Cardiac muscle cell (in vitro differentiated cells and primary cell): ENCODE measurements around the gene ANKDD1B. TPM values are rescaled to one million over a fixed set of nuclear protein-coding genes. Genes with fewer than 3 reads are reported as not detected.
"Not testable (repeated sequence)": the region's sequence is repeated elsewhere in the genome, so short reads cannot be mapped to it uniquely, and the experiment has no call there.

Experiments
- DNase-seq, 2 donors: peaks; one replicate each; pipeline versions ENCODE4 v3.0.0 to v3.0.0-alpha.2; 2010 to 2017; ENCODE audit warnings: low read depth in 1 of 2, low spot score in 1 of 2
- H3K27ac ChIP-seq: fragments of 200-600 bp; sonication (generic); 2 replicates; pipeline ENCODE4 v1.5.1; 2016
- H3K27me3 ChIP-seq: fragments of 200-600 bp; sonication (generic); 2 replicates; pipeline ENCODE4 v1.6.0; 2016; ENCODE audit warnings: control low read depth
- H3K36me3 ChIP-seq: fragments of 200-600 bp; sonication (generic); 2 replicates; pipeline ENCODE4 v1.5.1; 2016; ENCODE audit warnings: control low read depth
- H3K4me1 ChIP-seq: fragments of 200-600 bp; sonication (generic); 2 replicates; pipeline ENCODE4 v1.8.1; 2017; ENCODE audit warnings: low read depth, mild to moderate bottlenecking, mixed run types
- H3K4me3 ChIP-seq: fragments of 200-600 bp; sonication (generic); 2 replicates; pipeline ENCODE4 v1.5.1; 2016; ENCODE audit warnings: mild to moderate bottlenecking
- H3K9me3 ChIP-seq: fragments of 200-600 bp; sonication (generic); 2 replicates; pipeline ENCODE4 v1.5.1; 2017; ENCODE audit warnings: low read depth, mild to moderate bottlenecking, control low read depth
- polyA plus RNA-seq: library from polyadenylated mRNA; unstranded; fragments of >200 nt; fragmentation: Nextera tagmentation; extraction: Ambion mirVana; gene quantifications from 2 replicates; pipeline ENCODE4 v1.2.1, GENCODE V29; 2016
- total RNA-seq: library from RNA; depleted of rRNA; stranded (reverse); fragments of >200 nt; gene quantifications from 2 replicates; pipeline ENCODE4 v1.2.3, GENCODE V29; 2016
- TF ChIP-seq, protein P1 (sequence below): IDR thresholded peaks from 2 replicates; pipeline ENCODE4 v1.5.1; 2012; ENCODE audit warnings: low read depth, mild to moderate bottlenecking, low read length

Gene ANKDD1B
- total RNA-seq (0.09 TPM in 1 of 2 replicates, not detected in the other), polyA plus RNA-seq (not detected in 2 replicates)

DNA sequence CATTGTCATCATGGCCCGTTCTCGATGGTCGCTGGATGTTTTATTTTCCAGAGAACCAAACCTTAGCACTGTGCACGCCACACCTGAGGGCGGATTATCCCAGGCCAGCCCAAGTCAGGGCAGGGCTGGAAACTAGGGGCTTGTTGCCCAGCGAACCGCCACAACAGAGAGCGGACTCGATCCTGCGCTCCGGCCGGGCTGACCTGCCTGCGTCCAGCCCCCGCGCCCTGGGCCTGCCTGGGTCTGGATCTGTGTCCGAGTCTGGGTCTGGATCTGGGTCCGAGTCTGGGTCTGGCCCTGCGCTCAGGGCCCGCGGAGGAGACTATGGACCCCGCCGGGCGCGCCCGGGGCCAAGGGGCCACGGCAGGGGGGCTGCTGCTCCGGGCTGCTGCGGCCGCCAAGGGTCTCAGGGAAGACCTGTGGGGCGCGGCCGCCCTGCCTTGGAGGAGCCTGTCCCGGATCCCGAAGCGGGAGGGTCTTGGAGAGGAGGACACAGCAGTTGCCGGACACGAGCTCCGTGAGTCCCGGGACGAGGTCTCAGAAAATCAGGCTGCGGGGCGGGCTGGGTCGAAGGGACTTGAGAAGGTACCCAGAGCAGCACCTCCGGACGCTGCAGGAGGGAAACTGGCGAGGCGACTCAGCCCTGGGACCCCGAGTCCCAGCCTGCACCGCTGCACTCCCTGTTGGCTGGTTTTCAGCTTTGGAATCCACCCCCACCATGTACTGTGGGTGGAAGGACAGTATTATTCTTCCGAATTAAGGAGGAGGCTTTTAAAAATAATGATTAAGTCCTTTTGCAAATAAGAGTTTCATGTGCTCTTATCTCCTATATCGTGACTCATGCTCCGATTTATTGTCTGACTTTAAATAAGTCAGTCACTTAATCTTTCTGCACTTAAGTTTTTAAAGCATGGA, at the start of gene ANKDD1B:
Gene ANKDD1B, plus strand, starts transcription at position 143 of the 915 bp plus-strand sequence. Its CDS starts 182 bp downstream, at position 325.
- no peak within 1 kb of the TSS for H3K27ac ChIP-seq

DNA sequence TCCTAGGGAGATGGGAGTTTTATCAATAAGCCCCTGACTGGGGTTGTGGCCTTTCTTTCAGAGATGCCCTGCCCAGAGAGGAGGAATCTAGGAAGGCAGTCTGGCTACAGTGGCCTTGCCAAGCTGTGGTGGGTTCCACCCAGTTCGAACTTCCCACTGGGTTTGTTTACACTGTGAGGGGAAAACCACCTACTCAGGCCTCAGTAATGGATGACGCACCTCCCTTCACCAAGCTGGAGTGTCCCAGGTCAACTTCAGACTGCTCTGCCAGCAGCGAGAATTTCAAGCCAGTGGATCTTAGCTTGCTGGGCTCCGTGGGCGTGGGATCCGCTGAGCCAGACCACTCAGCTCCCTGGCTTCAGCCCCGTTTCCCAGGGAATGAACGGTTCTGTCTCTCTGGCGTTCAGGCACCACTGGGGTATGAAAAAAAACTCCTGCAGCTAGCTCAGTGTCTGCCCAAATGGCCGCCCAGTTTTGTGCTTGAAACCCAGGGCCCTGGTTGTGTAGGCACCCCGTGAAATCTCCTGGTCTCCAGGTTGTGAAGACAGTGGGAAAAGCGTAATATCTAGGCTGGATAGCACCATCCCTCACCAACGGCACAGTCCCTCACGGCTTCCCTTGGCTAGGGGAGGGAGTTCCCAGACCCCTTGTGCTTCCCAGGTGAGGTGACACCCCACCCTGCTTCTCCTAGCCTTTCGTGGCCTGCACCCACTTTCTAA, 45.1 kb upstream of the ANKDD1B start:
- not testable (repeated sequence) for H3K36me3 ChIP-seq, H3K4me3 ChIP-seq, H3K4me1 ChIP-seq, H3K9me3 ChIP-seq, H3K27me3 ChIP-seq, H3K27ac ChIP-seq
- DNase-seq, result peak in 1 of 2 donors; percentile 80

More for the DNA sequence above, at the start of gene ANKDD1B:
- peak; percentile 28 to 55 for DNase-seq
- Histone ChIP-seq H3K36me3 (no peaks in the 10 kb centered on the region), H3K4me1 (peaks cover 7% of the 10 kb centered on the region), H3K9me3 (no peaks in the 10 kb centered on the region), H3K27me3 (peaks cover 100% of the 10 kb centered on the region), H3K4me3 (peak within 1 kb of the TSS; percentile 24)
- TF ChIP-seq, protein P1, sequence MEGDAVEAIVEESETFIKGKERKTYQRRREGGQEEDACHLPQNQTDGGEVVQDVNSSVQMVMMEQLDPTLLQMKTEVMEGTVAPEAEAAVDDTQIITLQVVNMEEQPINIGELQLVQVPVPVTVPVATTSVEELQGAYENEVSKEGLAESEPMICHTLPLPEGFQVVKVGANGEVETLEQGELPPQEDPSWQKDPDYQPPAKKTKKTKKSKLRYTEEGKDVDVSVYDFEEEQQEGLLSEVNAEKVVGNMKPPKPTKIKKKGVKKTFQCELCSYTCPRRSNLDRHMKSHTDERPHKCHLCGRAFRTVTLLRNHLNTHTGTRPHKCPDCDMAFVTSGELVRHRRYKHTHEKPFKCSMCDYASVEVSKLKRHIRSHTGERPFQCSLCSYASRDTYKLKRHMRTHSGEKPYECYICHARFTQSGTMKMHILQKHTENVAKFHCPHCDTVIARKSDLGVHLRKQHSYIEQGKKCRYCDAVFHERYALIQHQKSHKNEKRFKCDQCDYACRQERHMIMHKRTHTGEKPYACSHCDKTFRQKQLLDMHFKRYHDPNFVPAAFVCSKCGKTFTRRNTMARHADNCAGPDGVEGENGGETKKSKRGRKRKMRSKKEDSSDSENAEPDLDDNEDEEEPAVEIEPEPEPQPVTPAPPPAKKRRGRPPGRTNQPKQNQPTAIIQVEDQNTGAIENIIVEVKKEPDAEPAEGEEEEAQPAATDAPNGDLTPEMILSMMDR, result no peak

DNA sequence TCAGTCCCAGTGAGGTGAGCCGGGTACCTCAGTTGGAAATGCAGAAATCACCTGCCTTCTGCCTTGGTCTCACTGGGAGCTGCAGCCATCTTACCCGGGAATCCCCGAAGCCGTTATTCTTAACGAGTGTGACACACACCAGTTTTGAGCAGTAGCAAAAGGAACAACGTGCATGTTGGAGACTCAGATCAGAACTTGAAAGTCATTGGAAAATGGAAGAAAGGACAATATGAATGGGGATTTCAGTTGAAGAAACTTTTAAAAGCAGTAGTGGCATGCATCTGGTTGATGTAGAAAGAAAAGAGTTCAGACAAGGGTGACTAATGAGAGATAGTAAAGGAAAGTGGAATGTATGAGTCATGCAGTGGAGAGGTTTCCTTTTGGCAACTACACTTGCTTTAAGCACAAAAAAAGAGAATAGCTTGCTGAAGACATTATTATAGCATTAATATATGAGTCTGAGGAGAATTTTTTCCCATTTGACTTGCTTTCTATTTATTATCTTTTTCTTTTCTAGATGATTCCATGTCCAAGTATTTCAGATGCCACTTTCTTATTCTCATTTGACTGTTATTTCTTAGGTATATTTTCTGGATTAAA, 44.4 kb upstream of the ANKDD1B start:
- no peaks in the 10 kb centered on the region for H3K9me3 ChIP-seq
- H3K36me3 ChIP-seq, result no peaks in the 10 kb centered on the region
- peak; percentile 31 to 95 for DNase-seq
- H3K27me3 ChIP-seq, result no peaks in the 10 kb centered on the region
- H3K4me1 ChIP-seq, result peaks cover 6% of the 10 kb centered on the region
- no peak overlapping the region for H3K4me3 ChIP-seq
- no peak overlapping the region for H3K27ac ChIP-seq
- TF ChIP-seq, protein P1, result no peak

- no peak overlapping the region for H3K4me3 ChIP-seq
- no peaks in the 10 kb centered on the region for H3K27me3 ChIP-seq
- peak in 1 of 2 donors; percentile 43 for DNase-seq
- peaks cover 6% of the 10 kb centered on the region for H3K4me1 ChIP-seq
- no peaks in the 10 kb centered on the region for H3K9me3 ChIP-seq
- TF ChIP-seq, protein P1, result no peak
- no peak overlapping the region for H3K27ac ChIP-seq
- no peaks in the 10 kb centered on the region for H3K36me3 ChIP-seq
Measured at GRCh38 chr5:75567710-75568109, 43.5 kb upstream of the ANKDD1B start.

DNA sequence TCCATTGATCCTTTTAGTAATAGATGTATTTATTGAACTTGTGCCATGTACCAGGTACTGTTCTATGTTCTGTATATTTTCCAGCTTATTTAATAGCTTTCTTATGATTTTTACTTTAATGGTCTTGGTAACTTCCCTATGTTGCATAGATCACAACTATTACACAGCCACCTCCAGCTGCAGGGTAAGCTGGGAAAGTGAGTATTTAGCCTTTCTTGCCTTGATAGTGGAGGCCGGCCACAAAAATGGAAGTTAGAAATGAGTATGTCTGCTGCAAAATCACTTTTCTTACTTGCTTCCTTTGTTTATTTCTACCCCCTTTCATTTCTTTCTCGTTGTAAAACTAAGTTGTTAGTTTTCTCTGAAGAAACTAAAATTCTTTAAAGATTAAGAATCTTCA, 43.1 kb upstream of the ANKDD1B start:
- no peak for DNase-seq
- H3K4me1 ChIP-seq, result peaks cover 6% of the 10 kb centered on the region
- no peak overlapping the region for H3K4me3 ChIP-seq
- no peaks in the 10 kb centered on the region for H3K9me3 ChIP-seq
- H3K27me3 ChIP-seq, result no peaks in the 10 kb centered on the region
- TF ChIP-seq, protein P1, result no peak
- no peaks in the 10 kb centered on the region for H3K36me3 ChIP-seq
- no peak overlapping the region for H3K27ac ChIP-seq
